ENCODE data around the gene HSD17B11.

Gene HSD17B11

GRCh38 chr4:87286970-87287369, 104.0 kb downstream of the HSD17B11 start:
- DNase-seq (ENCODE audit: extremely low read depth, low read depth) = no peak
- no peak for TF ChIP-seq CTCF (IDR thresholded peaks at IDR 0.05; ENCODE audit: low read depth, low read length, missing control alignments)

More at GRCh38 chr4:87286970-87287369, 104.0 kb downstream of the HSD17B11 start:
- H3K4me3 ChIP-seq (replicated peaks; ENCODE audit: low read depth, low read length) = no peak overlapping the region

Data from HFF-Myc (cell line).